Measurements from ENCODE around the gene RSPH3.

- no peak for TF ChIP-seq CTCF (IDR thresholded peaks at IDR 0.05)
- TF ChIP-seq POLR2AphosphoS5 (IDR thresholded peaks at IDR 0.05), result no peak
- no peak for TF ChIP-seq POLR2A (IDR thresholded peaks at IDR 0.05)
Measured at GRCh38 chr6:159043251-159043650, 43.2 kb upstream of the RSPH3 start.
